Left renal pelvis (tissue), 4 donors: ENCODE data around the gene ACTN1. TPM values are rescaled to one million over a fixed set of nuclear protein-coding genes. Genes with fewer than 3 reads are reported as not detected.
A peak's percentile ranks its signal among the peaks of the same experiment; 100 is the strongest.
"Not testable (repeated sequence)": the region's sequence is repeated elsewhere in the genome, so short reads cannot be mapped to it uniquely, and the experiment has no call there.

Experiments used
- DNase-seq, 4 donors: peaks; one replicate each; pipeline ENCODE4 v3.0.0-alpha.2; 2013; ENCODE audit warnings: low read depth in 4 of 4, low spot score in 3 of 4
- polyA plus RNA-seq, 4 donors: library from polyadenylated mRNA; unstranded; fragments of 120-200 nt; gene quantifications; one replicate each; pipeline ENCODE4 v1.2.1, GENCODE V29; 2013; ENCODE audit not compliant: insufficient read length in 4 of 4

The ACTN1 gene
- polyA plus RNA-seq, result 10 to 100 TPM; 69.9 to 89.5 (median 78.2) TPM

DNA sequence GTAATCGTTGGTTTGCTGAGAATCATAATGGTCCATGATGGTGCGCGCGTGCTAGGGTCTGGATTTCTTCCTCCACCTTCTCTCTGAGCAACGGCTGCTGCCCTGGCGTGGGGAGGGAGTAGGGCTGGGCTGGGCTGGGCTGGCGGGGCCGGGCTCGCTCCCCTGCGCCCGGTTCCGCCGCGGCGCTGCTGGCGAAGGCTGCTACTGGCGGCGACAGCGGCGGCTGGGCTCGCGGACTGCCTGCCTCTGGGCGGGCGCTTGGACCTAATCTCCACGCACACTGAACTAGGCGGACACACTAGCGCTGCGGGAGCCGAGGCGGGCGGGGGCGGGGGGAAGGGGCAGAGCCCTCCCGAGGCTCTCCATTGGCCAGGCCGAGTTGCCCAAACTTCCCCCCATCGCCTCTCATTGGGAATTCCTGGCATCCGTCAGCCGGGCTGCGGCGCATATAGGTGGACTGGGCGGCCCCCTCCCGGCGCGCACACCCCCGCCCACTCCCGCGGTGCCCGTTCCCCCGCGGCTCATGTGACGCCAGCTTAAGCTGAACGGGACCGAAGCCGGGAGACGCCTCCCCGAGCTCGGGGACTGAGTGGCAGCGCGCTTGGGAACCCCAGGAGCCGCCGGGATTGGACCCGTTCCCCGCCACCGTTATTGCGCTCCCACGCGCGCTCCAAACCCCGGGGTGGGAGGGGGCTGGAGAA is at the start of gene ACTN1:
TSS of gene ACTN1 (minus strand) at position 282 of the 701 bp plus-strand sequence. CDS start at position 36, 246 bp downstream.
- DNase-seq, result peak; percentile 78 to 91 (median 84)

DNA sequence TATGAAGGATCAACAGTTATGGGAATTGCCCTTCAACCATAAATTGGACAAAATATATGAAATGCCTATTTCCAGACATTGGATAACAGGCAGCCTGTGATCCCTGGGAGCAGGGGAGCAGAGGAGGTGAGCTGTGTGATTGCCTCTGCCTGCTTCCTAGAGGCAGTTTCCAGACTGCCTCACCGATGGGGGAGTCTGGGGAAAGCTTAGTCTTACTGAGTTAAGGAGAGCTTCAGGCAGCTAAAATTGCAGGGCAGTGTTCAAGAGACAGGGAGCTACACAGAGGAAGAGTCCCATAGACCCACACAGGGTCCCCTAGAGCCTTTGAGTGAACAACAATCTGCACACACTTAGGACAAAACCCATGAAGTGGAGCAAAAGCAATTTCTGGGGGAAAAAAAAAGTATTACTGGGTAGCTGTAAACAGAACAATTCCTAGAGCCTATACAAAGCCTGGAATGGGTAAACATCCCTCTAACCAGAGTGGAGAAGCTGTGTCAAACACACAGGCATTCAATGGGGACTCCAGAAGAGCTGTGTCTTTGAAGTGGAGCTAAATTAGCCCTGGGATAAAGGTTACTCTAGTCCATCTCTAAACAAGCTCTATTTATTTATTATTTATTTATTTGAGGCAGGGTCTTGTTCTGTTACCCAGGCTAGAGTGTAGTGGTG is 48.3 kb upstream of the ACTN1 start:
- no peak for DNase-seq

DNA sequence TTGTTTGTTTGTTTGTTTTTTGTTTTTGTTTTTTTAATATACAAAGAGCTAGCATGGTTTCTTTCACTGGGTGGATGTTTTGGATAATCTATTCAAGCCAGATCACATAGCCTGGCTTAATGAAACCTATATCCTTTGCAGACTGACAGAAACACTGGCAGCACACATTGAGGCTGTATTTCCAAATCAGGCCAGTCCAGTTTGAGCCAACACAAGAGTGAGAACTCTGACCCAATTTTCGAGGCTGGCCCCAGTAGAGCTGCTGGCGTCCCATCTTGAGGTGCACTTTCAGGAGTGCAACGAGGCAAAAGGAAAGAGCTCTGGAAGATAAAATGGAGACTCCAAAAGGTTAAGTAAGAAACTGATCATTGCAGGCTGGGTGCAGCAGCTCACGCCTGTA is 43.9 kb upstream of the ACTN1 start:
- DNase-seq, result no peak

DNA sequence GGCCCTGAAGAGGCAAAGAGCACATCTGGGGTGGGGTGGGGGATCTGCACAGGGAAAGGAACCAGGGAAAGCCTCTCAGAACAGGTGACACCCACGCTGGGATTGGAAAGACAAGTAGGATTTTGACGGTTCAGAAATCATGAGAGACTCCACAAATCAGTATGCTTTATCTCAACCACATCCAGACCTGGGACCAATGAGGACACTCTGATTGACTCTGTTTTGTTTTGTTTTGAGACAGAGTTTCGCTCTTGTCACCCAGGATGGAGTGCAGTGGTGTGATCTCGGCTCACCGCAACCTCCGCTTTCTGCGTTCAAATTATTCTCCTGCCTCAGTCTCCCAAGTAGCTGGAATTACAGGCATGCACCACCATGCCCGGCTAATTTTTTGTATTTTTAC is 43.0 kb upstream of the ACTN1 start:
- not testable (repeated sequence) for DNase-seq

DNA sequence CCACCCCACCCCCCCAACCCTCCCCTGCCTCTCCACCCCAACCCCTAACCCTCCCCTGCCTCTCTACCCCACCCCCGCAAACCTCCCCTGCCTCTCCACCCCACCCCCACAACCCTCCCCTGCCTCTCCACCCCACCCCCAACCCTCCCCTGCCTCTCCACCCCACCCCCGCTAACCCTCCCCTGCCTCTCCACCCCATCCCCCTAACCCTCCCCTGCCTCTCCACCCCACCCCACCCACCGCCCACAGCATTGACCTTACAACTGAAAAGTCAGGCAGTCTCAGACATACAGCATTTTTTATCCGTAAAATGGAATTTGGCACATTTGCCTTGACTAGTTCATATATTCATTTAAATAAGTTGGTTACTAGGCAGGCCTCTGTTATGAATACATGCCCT is 38.6 kb upstream of the ACTN1 start:
- no peak for DNase-seq

DNA sequence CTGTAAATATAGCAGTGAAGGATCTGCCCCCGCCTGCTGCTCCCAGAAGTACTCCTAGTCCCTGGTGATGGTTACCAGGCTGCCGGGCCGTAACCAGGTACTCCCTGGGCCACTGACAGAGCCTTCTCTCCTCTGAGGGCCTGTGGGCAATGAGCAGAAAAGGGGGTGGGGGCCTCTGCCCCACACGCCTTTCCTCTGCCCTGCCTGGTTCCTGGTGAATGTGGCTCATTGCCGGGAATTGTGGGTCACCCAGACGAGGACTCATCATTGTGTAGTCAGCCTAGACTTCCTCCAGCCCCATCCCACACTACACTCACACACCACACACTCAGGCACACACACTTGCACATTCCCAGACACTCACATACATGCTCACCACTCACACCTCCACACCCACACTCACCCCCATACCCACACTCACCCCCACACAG is 35.7 kb upstream of the ACTN1 start:
- no peak for DNase-seq

DNA sequence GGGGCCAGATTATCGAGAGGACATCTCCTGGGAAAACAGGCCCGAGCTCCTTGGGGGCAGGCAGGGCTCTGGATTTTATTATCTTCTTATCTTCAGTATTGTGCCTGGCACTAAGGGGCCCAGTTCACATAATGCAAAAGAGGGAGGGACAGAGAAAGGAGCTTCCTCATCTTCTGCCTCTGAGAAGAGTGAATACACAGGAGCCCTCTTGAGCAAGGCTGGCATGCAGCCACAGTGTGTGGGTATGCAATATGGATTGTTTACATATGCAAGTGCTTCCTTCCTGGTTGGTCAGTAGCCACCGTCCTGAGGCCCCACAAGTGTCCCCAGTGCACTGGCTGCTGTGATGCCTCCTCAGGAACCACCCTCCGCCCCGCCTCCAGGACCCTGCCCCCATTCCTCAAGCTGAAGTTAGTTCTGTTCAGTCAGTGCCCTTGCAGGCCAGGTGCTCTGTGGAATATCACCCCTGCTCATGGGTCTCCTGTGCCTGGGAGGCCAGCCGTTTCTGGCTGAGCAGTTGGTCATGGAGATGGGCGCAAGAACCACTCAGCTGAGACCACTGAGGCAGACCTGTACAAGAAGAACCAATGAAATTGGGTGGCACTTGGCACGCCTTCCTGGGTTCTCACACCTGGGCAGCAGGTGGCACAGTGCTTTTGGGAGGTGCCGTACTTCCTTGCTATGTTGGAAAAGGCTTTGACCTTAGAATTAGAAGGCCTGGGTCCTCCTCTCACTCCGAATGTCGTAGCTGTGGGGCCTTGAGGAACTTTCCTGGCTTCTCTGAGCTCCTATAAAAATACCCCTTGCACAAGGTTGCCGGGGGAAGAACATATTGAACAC is 35.1 kb upstream of the ACTN1 start:
- DNase-seq, result no peak

DNA sequence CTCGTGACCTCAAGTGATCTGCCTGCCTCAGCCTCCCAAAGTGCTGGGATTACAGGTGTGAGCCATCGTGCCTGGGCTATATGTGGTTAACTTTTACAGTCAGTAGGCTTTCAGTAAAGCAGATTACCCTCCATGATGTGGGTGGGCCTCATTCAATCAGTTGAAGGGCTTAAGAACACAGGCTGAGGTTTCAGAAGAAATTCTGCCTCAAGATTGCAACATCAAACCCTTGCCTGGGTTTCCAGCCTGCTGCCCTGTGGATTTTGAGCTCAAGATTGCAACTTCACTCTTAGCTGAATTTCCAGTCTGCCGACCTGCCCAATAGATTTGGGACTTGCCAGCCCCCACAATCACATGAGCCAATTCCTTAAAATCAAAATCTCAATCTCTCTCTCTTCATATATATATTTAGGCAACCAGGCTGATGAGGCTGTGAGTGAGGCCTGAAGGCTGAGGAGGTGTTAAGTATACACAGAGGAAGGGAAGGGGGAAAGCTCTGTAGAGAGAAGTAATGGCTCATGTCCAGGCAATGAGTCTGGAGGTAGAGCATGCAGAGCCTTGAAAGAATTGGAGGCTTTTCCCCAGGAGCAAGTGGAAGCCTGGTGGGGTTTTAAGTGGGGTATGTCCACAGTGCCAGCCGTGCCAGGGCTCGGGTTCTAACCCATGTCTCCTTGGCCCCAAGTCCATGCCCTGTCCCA is 33.3 kb upstream of the ACTN1 start:
- DNase-seq, result no peak

DNA sequence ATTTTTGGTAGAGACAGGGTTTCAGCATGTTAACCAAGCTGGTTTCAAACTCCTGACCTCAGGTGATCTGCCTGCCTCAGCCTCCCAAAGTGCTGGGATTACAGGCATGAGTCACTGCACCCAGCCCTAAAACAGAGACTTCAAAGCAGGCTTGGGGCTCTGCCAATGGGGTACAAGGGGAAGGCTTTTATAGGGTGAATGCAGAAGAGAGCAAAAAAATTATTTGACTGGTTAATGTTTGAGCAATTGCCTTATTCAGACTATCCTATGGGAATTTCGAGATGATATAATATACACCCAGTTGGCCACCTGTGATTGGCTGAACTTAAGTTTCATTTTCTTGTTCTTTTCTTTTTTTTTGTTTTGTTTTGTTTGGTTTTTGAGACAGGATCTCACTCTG is 31.5 kb upstream of the ACTN1 start:
- DNase-seq, result no peak

DNA sequence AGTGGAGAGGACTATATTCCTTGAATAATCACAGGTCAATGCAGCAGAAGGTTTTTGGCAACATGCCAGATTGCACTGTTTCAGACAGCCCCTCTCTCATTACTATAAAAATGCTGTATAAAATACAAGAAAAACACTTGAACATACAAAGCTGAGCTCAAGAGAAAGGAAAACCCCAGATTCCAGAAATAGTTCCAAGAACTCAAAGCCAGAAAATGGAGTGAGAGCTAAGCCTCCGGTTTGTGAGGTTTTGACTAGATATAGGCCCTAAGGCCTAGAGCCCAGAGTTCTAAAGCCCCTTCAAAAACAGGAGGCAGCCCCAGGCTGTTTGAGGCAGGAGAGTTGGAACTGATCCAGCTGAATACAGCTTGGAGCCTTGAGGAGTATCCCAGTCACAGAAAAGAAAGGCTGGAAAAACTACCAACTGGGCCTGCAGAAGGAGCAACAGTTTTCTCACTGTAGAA is 29.4 kb upstream of the ACTN1 start:
- peak; percentile 25 to 40 (median 35) for DNase-seq

DNA sequence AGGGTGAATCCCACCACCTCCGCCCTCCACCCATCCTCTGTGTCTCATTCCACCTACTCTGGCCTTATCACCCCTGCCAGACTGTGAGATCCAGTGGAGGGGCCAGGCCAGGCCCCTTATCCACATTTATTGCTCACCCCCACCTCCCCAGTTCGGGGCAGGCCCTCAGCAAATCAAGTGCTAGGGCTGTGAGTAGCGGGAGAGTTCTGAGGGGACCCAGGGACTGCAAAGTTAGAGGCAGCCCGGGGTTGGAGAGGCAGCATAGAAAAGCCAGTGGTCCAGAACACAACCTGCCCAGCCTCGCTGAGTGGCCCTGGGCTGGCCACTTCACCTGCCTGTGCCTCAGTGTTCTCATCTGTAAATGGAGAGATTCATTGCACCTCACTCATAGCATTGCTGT is 27.2 kb upstream of the ACTN1 start:
- DNase-seq, result no peak

DNA sequence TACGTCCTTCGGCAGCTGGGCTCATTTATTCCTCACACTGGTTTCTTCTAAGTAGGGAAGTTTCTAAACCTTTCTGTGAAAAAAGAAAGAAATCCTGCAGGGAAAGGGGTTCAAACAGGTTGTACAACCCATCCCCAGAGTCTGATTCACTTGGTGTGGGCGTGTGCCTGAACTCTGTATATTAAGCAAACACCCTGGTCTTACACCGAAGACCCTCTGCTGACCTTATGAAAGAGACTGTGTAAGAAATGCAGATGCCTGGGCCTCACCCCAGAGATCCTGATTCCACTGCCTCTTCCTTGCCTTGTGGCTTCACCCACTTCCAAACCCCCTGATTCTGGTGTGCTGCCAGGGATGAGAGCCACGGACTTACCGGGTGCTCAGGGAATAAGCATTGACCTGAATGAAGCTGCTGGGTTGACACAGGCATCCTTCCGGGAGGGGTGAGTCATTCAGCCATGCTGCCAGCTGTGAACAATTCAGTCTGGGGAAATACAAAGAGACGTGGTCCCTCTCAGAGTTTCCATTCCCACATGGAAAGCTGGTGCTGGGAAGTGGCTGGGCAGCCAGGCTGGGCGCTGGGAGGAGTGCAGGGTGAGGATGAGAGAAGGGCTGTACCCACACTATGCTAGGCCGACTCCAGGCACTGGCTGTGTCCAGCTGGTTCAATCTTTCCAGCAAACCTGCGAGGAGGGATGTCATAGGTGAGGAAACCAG is 26.5 kb upstream of the ACTN1 start:
- no peak for DNase-seq

DNA sequence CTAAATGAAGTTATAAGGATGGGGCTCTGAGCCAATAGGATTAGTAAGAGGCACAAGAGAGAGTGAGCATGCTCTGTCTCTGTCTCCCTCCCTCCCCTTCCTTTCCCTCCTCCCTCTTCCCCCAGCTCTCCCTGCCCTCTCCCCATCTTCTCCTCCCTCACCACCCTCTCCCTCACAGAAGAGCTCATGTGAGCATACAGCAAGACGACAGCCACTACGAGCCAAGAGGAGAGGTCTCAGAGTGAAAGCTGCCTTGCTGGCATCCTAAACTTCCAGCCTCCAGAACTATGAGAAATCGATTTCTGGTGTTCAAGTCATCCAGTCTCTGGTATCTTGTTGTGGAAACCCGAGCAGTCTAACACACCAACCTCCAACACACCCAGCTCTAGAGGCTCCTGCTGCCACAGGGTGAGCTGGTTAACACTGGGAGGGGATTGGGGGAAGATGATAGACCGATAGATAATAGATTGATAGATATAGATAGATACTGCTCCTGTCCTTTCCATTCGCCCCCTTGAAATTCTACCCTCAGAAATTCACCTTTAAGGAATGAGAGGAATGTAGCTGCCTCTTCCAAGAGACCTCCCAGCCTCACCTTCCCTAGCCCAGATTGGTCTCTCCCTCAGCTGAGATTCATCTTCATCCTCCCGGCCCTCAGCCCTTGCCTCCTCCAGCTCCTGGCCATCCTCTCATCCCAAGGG is 25.8 kb upstream of the ACTN1 start:
- no peak for DNase-seq

DNA sequence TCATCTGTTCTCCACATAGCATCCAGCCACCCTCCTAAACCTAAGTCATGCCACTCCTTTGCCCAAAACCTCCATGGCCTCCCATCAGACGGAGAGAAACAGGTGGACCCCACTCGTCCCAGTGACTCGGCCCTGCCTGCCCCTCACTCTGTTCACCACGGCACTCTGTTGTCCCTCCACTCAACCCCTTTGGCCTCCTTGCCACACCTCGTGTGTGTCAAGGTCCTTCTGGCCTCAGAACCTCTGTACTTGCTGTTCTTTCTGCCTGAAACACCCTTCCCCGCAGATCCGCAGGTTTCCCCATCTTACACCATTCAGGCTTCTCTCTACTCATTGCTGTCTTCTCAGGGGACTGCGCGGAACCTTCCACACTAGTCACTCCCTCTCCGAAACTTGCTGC is 24.5 kb upstream of the ACTN1 start:
- no peak for DNase-seq

DNA sequence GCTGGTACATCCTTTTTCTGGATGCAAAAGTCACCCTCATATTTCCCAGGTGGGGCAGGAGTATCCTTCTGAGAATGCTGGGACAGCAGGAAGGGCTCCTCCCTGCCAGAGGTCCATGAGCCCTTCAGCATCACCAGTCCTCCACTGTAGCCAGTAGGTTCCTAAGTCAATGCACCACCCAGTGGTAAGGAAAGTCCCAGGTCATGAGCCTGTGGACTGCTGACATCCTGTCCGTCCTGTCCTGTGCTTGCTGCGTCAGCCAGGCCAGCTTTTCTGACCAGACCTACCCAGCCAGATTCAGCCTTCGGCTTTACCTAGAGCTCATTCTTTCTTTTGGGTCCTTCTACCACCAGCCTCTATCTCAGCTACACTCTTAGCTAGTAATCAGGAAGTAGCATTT is 23.0 kb upstream of the ACTN1 start:
- DNase-seq, result no peak

DNA sequence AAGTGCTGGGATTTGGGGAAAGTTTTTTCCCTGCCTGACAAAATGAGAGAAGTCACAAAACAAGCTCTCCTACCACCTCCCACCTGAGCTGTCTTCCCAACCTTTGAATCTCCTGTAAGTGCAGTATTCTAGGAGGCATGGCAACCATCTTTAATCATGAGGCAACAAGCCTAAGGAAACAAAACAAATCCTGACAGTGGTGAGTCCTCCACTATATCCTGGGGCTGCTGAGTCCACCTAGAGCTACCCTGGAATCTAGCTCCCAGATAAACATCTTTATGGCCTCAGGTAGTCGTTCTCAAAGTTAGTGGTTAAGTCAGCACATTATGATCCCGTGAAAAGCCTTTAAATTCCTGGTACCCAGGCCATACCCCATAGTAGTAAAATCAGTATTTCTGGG is 22.3 kb upstream of the ACTN1 start:
- DNase-seq, result no peak

DNA sequence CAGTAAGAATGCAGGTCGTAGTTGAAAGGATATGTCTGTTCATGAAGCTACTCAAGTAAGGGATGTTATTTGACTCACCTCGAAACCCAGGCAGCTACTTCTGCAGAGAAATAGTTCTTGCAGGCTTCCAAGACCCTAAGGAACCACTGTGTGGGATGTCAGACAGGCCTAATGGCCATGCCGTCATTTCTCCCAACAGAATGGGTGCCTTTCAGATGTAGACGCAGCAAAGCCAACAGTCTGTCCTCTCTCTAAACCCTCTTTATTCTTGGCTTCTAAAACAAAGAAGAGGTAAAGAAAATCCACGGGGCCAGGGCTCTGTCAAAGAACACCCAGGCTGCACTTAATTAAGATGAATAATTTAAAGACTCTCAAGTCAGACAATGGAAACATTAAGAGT is 19.0 kb upstream of the ACTN1 start:
- no peak for DNase-seq

DNA sequence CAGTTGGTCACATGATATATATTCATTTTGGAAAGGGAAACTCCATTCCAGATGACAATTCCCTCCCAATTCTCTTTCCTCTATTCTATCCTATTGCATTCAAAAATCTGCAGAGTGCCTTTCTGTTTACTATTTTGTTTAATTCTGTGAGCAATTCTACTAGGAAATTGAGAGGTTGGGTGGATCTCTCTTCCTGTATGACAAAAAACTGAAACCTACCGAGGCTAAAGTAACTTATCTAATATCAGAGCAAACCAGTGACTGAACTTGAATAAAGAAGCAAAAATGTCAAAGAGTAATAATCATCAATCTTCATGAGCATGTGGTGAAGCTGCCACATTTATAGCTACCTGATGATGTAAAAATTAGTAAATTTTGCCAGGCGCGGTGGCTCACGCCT is 16.6 kb upstream of the ACTN1 start:
- DNase-seq, result no peak

DNA sequence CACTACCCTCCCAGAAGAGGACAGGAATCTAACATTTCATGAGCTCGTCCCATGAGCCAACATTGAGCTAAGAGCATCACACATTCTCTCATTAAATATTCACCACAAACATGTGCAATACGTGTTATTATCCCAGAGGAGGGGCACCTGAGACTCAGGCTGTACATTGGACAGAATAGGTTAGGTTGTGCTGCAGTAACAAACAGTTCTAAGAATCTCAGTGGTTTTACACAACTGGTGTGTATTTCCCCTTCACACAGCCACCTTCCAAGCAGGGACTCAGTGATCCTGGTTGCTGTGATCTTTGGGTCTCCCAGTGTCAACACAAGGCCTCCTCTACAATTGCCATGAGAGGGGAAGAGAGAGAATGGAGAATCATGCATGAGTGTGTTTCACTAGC is 15.0 kb upstream of the ACTN1 start:
- DNase-seq, result no peak

DNA sequence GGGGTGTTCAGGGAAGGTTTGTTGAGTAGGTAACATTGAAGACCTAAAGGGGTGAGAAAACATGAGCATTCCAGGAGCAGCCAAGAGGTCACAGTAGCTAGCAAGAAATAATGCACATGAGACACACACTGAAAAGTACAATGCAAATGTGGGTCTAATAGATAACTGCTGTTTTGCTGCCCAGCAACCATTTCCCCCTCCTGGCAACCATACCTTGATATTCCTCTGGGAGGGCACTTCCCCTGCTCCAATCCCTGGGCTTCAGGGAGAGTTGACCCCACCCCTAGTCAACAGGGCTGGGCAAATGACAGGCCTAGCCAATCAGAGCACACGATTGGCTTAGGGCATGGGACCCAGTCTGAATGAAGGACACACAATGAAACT is 8.5 kb upstream of the ACTN1 start:
- DNase-seq, result no peak
